ENCODE measurements around the gene PVALEF. TPM values are rescaled to one million over a fixed set of nuclear protein-coding genes. Genes with fewer than 3 reads are reported as not detected.

PVALEF gene
- total RNA-seq, 4 donors from 2014 or later = not detected

- Histone ChIP-seq H3K27ac (peak overlapping the region in 3 of 4 donors; percentile 43 to 72 (median 55)), H3K4me1 (peaks cover 0 to 8% (median 0%) of the 10 kb centered on the region in 3 donors), H3K36me3 (no peaks in the 10 kb centered on the region), H3K4me3 (peak overlapping the region in 1 of 2 donors; percentile 39), H3K9me3 (no peaks in the 10 kb centered on the region), H3K27me3 (no peaks in the 10 kb centered on the region)
- TF ChIP-seq CTCF (IDR thresholded peaks at IDR 0.05) = no peak
- TF ChIP-seq EP300 (IDR thresholded peaks at IDR 0.05) = no peak
- TF ChIP-seq POLR2A (IDR thresholded peaks at IDR 0.05) = peak in 1 of 2 donors; percentile 21
- TF ChIP-seq POLR2AphosphoS5 (IDR thresholded peaks at IDR 0.05) = no peak
- ATAC-seq = peak; percentile 37
- no CpG with 5 or more reads among the region's 23 CpGs for WGBS, 2 donors (ENCODE audit: low coverage in 1 of 2)
Observed at GRCh38 chr17:81128774-81129173, 36.5 kb upstream of the PVALEF start.

GRCh38 chr17:81129289-81129688 is 36.0 kb upstream of the PVALEF start:
- Histone ChIP-seq H3K4me3 (no peak overlapping the region), H3K27me3 (no peaks in the 10 kb centered on the region), H3K9me3 (no peaks in the 10 kb centered on the region), H3K27ac (peak overlapping the region in 3 of 4 donors; percentile 43 to 72 (median 55)), H3K36me3 (no peaks in the 10 kb centered on the region), H3K4me1 (peaks cover 0 to 12% (median 0%) of the 10 kb centered on the region in 3 donors)
- 100% methylated on average over 1 of the region's 11 CpGs; no CpG with 5 or more reads in 1 of the 2 donors for WGBS, 2 donors (ENCODE audit: low coverage in 1 of 2)
- TF ChIP-seq EP300 (IDR thresholded peaks at IDR 0.05) = no peak
- TF ChIP-seq POLR2A (IDR thresholded peaks at IDR 0.05) = no peak
- no peak for TF ChIP-seq CTCF (IDR thresholded peaks at IDR 0.05)
- no peak for TF ChIP-seq POLR2AphosphoS5 (IDR thresholded peaks at IDR 0.05)
- no peak for ATAC-seq

DNA sequence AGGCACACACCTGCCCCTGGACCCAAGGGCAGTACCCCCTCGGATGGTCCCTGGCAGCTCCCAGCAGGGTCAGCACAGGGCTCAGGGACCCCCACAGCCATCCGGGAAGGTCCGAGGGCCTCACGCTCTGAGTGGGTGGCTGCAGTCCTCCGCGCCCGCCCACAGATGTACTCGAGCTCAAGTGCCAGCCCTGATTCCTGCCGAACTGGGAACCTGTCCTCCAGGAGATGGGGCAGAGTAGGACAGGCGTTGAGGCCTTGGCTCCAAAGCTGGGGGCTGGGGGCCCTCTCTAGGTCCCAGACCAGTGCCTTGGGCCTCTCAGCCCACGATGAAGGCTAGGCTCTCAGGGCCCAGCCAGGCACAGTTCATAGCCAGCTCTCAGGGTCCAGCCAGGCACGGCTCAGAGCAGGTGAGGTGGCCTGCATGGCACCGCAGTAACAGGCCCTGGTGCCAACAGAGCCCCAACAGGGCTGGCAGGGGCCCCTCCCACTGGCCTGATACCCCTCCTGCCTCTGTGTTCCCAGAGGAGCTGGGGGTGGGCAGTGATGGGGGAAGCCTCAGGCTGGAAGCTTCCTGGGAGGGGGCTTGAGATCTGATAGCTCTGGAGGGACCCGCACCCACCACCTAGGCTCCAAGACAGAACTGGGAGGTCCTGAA is 35.5 kb upstream of the PVALEF start:
- TF ChIP-seq CTCF (IDR thresholded peaks at IDR 0.05) = no peak
- TF ChIP-seq POLR2AphosphoS5 (IDR thresholded peaks at IDR 0.05) = no peak
- TF ChIP-seq EP300 (IDR thresholded peaks at IDR 0.05) = no peak
- no peak for TF ChIP-seq POLR2A (IDR thresholded peaks at IDR 0.05)
- H3K27me3 ChIP-seq = no peaks in the 10 kb centered on the region
- no peaks in the 10 kb centered on the region for H3K36me3 ChIP-seq
- no CpG with 5 or more reads among the region's 14 CpGs for WGBS, 2 donors (ENCODE audit: low coverage in 1 of 2)
- no peak for ATAC-seq
- H3K4me1 ChIP-seq = peaks cover 0 to 12% (median 0%) of the 10 kb centered on the region in 3 donors
- peak overlapping the region in 3 of 4 donors; percentile 43 to 72 (median 55) for H3K27ac ChIP-seq
- H3K4me3 ChIP-seq = peak overlapping the region in 1 of 2 donors; percentile 2
- no peaks in the 10 kb centered on the region for H3K9me3 ChIP-seq

- Histone ChIP-seq H3K4me3 (peak overlapping the region in 1 of 2 donors; percentile 28), H3K27ac (peak overlapping the region in 3 of 4 donors; percentile 43 to 72 (median 55)), H3K27me3 (no peaks in the 10 kb centered on the region), H3K4me1 (peaks cover 0 to 12% (median 0%) of the 10 kb centered on the region in 3 donors), H3K9me3 (no peaks in the 10 kb centered on the region), H3K36me3 (no peaks in the 10 kb centered on the region)
- ATAC-seq = no peak
- 90% methylated on average over 9 of the region's 41 CpGs; no CpG with 5 or more reads in 1 of the 2 donors for WGBS, 2 donors (ENCODE audit: low coverage in 1 of 2)
- TF ChIP-seq CTCF (IDR thresholded peaks at IDR 0.05) = no peak
- TF ChIP-seq POLR2AphosphoS5 (IDR thresholded peaks at IDR 0.05) = no peak
- no peak for TF ChIP-seq POLR2A (IDR thresholded peaks at IDR 0.05)
- TF ChIP-seq EP300 (IDR thresholded peaks at IDR 0.05) = no peak
Observed at GRCh38 chr17:81130385-81131361, 34.6 kb upstream of the PVALEF start.

Data from gastroesophageal sphincter (tissue), 4 donors.